Right lobe of liver (tissue), 6 donors: ENCODE data around the gene KMT2E. TPM values are rescaled to one million over a fixed set of nuclear protein-coding genes. Genes with fewer than 3 reads are reported as not detected.
A peak's percentile ranks its signal among the peaks of the same experiment; 100 is the strongest.

Experiments used
- ATAC-seq, 4 donors: fragments of 200-7000 bp; cut with Tn5 transposase; one replicate each; pipeline ENCODE4 v1.9.1; 2020; ENCODE audit warnings: mild to moderate bottlenecking in 4 of 4, moderate library complexity in 4 of 4
- DNase-seq, 3 donors: peaks; one replicate each; pipeline ENCODE4 v3.0.0-alpha.2; 2020
- H3K27ac ChIP-seq, 3 donors: fragments of 200-600 bp; one replicate each; pipeline ENCODE4 v1.8.0; 2022
- H3K27me3 ChIP-seq, 2 donors: fragments of 200-600 bp; one replicate each; pipeline ENCODE4 v1.8.0; 2022
- H3K36me3 ChIP-seq, 4 donors: fragments of 200-600 bp; sonication (generic) in 1 of 4; one replicate each; pipeline versions ENCODE4 v1.5.1 to v1.8.0; 2017 to 2022; ENCODE audit warnings: control low read depth in 1 of 4
- H3K4me1 ChIP-seq, 4 donors: fragments of 200-600 bp; sonication (generic) in 1 of 4; one replicate each; pipeline versions ENCODE4 v1.5.1 to v1.8.0; 2017 to 2022; ENCODE audit warnings: control low read depth in 1 of 4
- H3K4me3 ChIP-seq, 3 donors: fragments of 200-600 bp; one replicate each; pipeline ENCODE4 v1.8.0; 2022
- H3K9me3 ChIP-seq, 4 donors: fragments of 200-600 bp; sonication (generic) in 1 of 4; one replicate each; pipeline versions ENCODE4 v1.5.1 to v1.8.0; 2017 to 2022; ENCODE audit warnings: control low read depth in 1 of 4
- CTCF ChIP-seq, 4 donors: fragments of 200-600 bp in 3 of 4; fragments of 450-650 bp in 1 of 4; IDR thresholded peaks; one replicate each; pipeline versions ENCODE4 v1.5.1 to v1.8.0; 2016 to 2022; ENCODE audit warnings: antibody characterized with exemption in 4 of 4, mild to moderate bottlenecking in 2 of 4
- POLR2A ChIP-seq: fragments of 450-650 bp; IDR thresholded peaks from one replicate; pipeline ENCODE4 v1.6.1; 2017; ENCODE audit warnings: antibody characterized with exemption, mild to moderate bottlenecking
- WGBS: methylation state at CpG from one replicate; pipeline ENCODE4 v1.1.6; 2018; ENCODE audit warnings: low coverage, low lambda C conversion rate; ENCODE audit not compliant: insufficient coverage; ENCODE audit errors: missing lambda C conversion rate; 5-methylcytosine and 5-hydroxymethylcytosine counted together
- intact Hi-C, 2 donors: fragments of 100-400 bp; cut with DNase I; formaldehyde crosslinking; loops; one replicate each; pipeline versions ENCODE4 v1.11.2 to v1.14.1; 2022
- total RNA-seq, 6 experiments: library from RNA; depleted of rRNA in 2 of 6; stranded (reverse); fragments of >200 nt in 2 of 6; fragmentation: NEBNext Ultra II Directional in 3 of 6; extraction: Animal tissue kit (Norgen Biotek cat#: 25700) in 3 of 6; gene quantifications; one replicate each; pipeline versions ENCODE4 v1.1.0 to v1.2.4, GENCODE V29; 2016 to 2023
- donor health status: DM: no; HTN: yes; CAD: no.
- donor health status: DM: no; HTN: no; CAD: no.
- donor health status: DM: no; HTN: no; CAD: no.
- donor health status: DM: no; HTN: yes; CAD: no.
- donor health status: DM: no; HTN: yes; CAD: no.

KMT2E gene
- total RNA-seq, 6 experiments from 2014 or later: 21.6 to 31.6 (median 25.3) TPM

GRCh38 chr7:105094966-105095365 lies 81.0 kb downstream of the KMT2E start:
- Histone ChIP-seq H3K27me3 (no peaks in the 10 kb centered on the region), H3K4me3 (no peak overlapping the region), H3K36me3 (peaks cover 0 to 49% (median 11%) of the 10 kb centered on the region in 4 donors), H3K27ac (no peak overlapping the region), H3K9me3 (no peaks in the 10 kb centered on the region), H3K4me1 (no peaks in the 10 kb centered on the region)
- no peak for DNase-seq
- TF ChIP-seq POLR2A (no peak), CTCF (IDR thresholded peaks at IDR 0.05) (no peak)
- intact Hi-C loops: no loop called here
- no peak for ATAC-seq

GRCh38 chr7:105096306-105096705 lies 82.3 kb downstream of the KMT2E start:
- intact Hi-C loops: no loop called here
- ATAC-seq (no peak), DNase-seq (no peak)
- no peak overlapping the region for H3K4me3 ChIP-seq
- H3K9me3 ChIP-seq: no peaks in the 10 kb centered on the region
- no peaks in the 10 kb centered on the region for H3K4me1 ChIP-seq
- H3K36me3 ChIP-seq: peaks cover 0 to 37% (median 9%) of the 10 kb centered on the region in 4 donors
- TF ChIP-seq POLR2A (no peak), CTCF (IDR thresholded peaks at IDR 0.05) (no peak)
- H3K27me3 ChIP-seq: no peaks in the 10 kb centered on the region
- 96% methylated on average over 3 of the region's 3 CpGs for WGBS
- no peak overlapping the region for H3K27ac ChIP-seq

DNA sequence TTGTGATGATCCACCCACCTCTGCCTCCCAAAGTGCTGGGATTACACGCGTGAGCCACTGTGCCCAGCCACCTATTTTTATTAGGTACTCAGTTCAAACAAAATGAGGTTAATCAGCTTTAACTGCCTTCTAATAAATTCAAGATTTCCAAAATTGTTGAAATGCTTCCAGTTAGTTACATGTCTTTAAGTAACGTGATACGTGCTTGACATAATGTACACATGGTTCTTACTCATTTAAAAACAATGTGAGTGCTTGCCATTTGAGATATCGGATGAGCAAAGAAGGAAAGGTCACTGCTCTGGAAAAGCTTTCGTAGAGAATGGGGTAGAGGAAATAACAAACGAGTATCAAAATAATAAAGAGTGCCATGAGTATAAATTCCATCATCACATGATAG lies 83.6 kb downstream of the KMT2E start:
- H3K9me3 ChIP-seq: no peaks in the 10 kb centered on the region
- TF ChIP-seq CTCF (IDR thresholded peaks at IDR 0.05): no peak
- TF ChIP-seq POLR2A: no peak
- no peak overlapping the region for H3K4me3 ChIP-seq
- no peaks in the 10 kb centered on the region for H3K27me3 ChIP-seq
- intact Hi-C loops: no loop called here
- peaks cover 0 to 31% (median 5%) of the 10 kb centered on the region in 4 donors for H3K36me3 ChIP-seq
- H3K27ac ChIP-seq: no peak overlapping the region
- H3K4me1 ChIP-seq: peaks cover 0 to 10% (median 0%) of the 10 kb centered on the region in 4 donors
- 72% methylated on average over 7 of the region's 7 CpGs for WGBS
- DNase-seq (no peak), ATAC-seq (peak in 1 of 4 donors; percentile 18)

- Histone ChIP-seq H3K4me3 (no peak overlapping the region), H3K4me1 (peaks cover 0 to 10% (median 0%) of the 10 kb centered on the region in 4 donors), H3K9me3 (no peaks in the 10 kb centered on the region), H3K27ac (no peak overlapping the region), H3K36me3 (peaks cover 0 to 28% (median 5%) of the 10 kb centered on the region in 4 donors), H3K27me3 (no peaks in the 10 kb centered on the region)
- DNase-seq: no peak
- intact Hi-C loops: no loop called here
- TF ChIP-seq CTCF (IDR thresholded peaks at IDR 0.05) (no peak), POLR2A (no peak)
- ATAC-seq: peak in 1 of 4 donors; percentile 33
- WGBS: 68% methylated on average over 2 of the region's 2 CpGs
These were observed 85.0 kb downstream of the KMT2E start for GRCh38 chr7:105098863-105099515.
